GM19193 (cell line): ENCODE results near the gene PAQR5.

Experiments used
- POLR2A ChIP-seq: IDR thresholded peaks from 4 replicates; pipeline ENCODE4 v1.6.1; 2011; ENCODE audit not compliant: insufficient read depth, insufficient read length; ENCODE audit errors: extremely low read depth

The PAQR5 gene

DNA sequence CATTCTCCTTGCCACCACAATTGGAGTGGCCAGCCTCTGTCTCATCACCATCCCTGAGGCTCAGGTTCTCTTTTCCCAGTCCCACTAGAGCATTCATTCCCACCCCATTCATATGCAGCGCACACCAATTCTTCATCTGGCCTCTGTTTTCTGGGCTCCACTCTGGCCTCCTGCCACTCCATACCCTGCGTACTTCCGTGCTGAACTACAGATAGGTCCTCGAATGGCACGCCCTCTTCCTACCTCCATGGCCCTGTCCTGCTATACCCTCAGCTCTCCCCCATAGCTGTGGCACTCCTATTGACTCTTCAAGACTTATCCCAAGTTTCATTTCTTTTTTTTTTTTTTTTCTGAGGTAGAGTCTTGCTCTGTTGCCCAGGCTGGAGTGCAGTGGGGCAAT is 25.9 kb downstream of the PAQR5 start:
- TF ChIP-seq POLR2A = no peak

DNA sequence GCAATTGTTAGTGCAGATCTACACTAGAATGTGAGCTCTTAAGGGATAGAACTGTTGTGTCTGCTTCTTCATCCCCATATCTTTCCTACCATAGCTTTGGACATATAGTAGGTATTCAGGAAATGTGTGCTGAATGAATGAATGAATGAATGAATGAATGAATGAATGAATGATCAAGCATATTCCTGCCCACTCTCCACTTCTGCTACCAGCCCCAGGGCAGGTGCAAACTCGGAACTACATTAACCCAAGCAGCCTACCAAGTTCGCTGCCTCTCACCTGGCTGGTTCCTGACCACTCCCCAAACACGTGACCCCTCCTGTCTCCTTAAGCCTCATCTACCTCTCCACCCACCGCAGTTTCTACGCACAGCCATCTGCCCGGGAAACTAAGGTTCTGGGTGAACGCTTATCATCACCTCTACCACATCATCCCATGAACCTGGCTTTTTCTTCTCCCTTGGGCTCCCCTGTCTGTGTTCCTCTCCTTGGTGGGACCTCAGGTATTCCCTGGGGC is 26.8 kb downstream of the PAQR5 start:
- TF ChIP-seq POLR2A = no peak

- TF ChIP-seq POLR2A = no peak
These were observed 29.4 kb downstream of the PAQR5 start for GRCh38 chr15:69328080-69328479.

DNA sequence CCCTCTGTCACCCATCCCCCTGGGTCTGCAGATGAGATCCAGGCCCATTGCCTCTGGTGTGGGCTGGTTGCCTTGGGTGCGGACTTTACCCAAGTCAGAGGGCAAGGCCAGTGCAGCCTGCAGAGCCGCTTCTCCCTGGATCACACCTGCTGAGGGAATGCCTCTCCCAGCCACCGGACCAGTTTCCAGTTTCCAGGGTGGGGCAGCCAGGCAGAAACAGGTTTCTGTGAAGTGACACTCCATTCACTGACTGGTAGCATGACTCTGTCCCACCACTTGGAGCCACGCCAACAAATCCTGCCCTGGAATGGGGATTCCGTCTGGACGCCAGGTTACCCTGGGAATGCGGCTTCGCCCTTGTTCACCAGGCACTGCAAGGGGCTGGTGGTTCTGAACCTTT is 30.0 kb downstream of the PAQR5 start:
- no peak for TF ChIP-seq POLR2A

GRCh38 chr15:69337138-69337537 is 38.4 kb downstream of the PAQR5 start:
- no peak for TF ChIP-seq POLR2A

DNA sequence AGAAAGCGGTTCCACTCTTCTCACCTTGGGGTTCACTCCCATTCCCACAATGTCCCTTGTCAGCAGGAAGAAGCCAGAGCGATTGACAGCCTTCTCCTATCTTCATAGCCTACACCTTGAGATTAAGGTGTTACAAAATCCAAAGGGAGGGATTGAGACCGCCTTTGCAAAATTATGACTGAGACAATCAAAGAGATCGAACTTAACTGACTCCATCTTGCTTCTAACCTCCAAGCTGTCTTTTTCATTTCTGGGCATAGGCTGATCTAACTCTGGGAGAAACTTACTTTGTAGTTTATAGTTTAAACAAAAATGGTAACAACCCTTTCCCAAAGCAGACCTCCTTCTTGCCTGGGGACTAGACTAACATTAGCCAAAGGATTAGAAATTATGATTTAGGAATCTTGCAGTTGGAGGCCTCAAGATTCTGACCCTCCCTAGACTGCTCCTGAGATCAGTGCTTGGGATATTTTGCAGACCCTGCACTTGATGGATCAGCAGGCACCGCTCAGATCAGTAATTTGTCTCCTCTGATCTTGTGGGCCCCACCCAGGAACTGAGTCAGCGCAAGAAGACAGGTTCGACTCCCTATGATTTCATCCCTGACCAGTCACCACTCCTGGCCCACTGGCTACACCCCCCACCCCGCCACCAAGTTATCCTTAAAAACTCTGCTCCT is 40.0 kb downstream of the PAQR5 start:
- no peak for TF ChIP-seq POLR2A

DNA sequence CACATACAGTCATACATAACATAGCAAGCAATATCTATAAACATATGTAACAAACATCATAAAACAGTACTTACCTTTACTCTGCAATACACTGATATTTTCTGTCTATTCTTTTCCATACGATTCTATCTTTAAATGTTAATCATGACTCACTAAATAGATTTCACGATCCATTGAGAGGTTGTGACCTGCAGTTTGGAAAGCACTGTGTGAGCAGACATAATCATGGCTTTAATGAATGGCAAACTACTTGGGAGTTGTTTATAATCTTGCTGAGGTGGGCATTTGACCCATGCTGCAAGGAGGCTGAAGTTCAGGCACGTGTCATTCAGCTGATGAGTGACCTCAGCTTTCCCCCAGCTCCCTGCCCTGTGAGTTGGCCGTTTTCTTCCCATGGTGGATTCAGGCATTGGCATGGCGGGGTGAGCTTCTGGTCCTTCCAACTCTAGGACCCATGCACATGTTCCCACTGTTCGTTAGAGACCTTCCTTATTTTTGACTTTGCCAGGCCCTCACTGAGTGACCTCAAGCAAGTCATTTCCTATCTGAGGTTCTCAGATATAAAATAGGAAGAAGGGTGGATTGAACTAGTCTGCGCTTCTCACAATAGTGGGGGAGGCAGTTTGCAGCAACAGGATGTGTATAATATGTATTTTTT is 41.7 kb downstream of the PAQR5 start:
- no peak for TF ChIP-seq POLR2A

DNA sequence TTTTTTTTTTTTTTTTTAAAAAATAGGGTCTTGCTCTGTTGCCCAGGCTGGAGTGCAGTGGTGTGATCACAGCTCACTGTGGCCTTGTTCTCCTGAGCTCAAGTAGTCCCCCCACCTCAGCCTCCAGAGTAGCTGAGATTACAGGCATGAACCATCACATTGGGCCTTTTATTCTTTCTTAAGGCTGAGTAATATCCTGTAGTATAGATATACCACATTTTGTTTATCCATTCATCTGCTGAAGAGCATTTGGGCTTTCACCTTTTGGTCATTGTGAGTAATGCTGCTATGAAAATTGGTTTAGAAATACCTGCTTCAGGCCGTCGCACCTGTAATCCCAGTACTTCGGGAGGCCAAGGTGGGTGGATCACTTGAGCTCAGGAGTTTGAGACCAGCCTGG is 42.6 kb downstream of the PAQR5 start:
- no peak for TF ChIP-seq POLR2A

DNA sequence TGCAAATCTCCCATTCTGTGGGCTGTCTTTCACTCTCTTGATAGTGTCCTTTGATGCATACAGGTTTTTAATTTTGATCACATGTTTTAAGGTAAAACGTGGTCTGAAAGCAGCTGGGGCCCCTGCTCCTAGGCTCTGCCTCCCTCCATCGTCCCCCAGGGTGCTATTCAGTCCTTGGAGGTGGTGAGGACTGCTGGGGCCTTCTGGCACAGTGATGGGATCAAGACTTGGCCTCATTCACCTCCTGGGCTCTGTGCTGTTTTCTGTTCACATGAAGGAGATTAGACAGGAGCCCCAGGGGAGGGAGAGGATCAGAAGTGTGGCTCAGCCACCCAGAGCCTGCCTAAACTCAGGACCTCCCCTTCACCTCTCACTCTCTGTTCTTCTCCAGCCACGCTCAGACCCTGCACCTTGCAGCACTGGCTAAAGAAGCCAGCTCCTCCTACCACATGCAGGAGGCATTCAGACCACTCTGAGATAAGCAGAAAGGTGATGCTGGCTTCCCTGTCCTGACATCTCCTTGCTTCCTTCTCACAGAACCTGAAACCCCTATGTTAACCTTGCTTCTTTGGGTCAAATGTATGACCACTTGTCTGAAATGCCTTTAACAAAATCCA is 43.9 kb downstream of the PAQR5 start:
- no peak for TF ChIP-seq POLR2A

- no peak for TF ChIP-seq POLR2A
These were observed 44.4 kb downstream of the PAQR5 start for GRCh38 chr15:69343133-69343532.

DNA sequence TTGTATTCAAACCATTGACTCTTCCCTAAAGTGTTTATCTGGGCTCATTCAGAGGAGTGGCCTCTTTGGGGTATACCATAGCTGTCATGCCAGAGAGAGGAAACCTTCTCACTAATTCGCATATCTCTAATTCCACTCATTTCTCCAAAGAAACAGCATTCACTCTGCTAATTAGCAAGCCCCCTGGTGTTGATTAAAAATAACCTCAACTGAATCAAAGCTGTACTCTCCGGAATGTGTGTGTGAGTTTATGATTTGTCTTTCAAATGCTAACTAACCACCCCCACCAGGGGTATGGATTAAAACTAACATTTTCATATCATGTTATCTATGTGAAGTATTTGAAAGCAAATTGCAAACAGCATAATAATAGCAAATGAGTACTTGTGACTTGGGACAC is 45.5 kb downstream of the PAQR5 start:
- TF ChIP-seq POLR2A = no peak

DNA sequence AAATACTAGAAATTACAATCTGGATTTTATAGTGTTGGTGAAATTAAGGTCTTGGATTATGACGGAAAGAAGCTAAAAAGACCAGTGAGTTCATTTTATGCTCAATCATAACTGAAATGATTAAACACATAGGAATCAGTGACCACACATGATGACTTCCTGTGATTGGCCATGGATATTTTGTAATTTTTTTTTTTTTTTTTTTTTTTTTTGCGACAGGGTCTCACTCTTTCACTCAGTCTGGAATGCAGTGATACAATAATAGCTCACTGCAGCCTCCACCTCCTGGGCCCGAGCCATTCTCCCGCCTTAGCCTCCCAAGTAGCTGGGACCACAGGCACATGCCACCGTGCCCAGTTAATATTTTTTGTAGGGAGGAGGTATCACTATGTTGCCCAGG is 47.4 kb downstream of the PAQR5 start:
- TF ChIP-seq POLR2A = no peak

GRCh38 chr15:69351333-69351732 is 52.6 kb downstream of the PAQR5 start:
- no peak for TF ChIP-seq POLR2A

- TF ChIP-seq POLR2A = no peak
These were observed 53.2 kb downstream of the PAQR5 start for GRCh38 chr15:69351884-69352283.

DNA sequence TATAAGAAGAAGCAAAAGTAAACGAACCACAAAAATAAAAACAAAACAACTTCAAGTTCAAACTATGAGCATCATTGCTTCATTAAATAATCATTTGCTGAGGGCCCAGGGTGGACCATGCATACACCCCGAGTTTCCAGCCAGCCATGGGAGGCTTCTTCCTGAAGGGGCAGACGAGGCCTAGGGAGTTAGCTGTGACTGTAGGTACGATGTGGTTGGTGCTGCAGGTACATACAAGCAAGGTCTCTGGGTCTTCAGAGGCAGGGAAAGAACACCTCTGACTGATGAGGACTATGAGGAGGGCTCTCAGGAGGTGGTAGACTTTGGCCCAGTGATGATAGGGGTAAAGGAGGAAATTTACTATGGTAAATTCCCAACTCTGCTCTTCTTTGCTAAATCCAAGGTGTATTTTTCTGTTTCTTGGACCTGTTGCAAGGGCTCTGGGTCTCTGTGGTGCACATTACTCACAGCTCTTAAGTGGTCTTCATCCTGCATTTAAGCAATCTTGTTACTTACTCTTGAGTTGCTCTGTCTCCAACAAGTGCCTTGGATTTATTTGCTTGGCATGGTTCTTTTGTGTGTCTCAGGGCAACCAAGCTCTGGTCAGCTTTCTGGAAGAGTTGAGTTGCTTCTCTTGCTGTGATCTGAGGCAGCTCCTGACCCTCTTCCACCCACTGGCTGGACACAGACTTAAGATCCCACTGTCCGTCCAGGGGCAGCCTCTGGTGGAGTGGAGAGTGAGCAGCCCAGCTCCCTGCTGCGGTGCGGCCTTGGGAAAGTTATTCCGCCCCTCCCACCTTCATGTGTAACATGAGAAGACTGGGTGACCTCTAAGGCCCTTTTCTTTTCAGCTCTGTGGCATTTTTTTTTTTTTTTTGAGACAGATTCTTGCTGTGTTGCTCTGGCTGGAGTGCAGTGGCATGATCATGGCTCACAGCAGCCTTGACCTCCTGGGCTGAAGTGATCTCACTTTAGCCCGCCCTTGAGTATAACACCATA is 59.4 kb downstream of the PAQR5 start:
- no peak for TF ChIP-seq POLR2A
